Suprapubic skin (tissue), 4 donors: ENCODE results near the gene DDX47. TPM values are rescaled to one million over a fixed set of nuclear protein-coding genes. Genes with fewer than 3 reads are reported as not detected.

Source experiments
- DNase-seq, 2 donors: peaks; one replicate each; pipeline ENCODE4 v3.0.0-alpha.2; 2019; ENCODE audit warnings: low spot score in 2 of 2
- H3K27ac ChIP-seq: fragments of 200-600 bp; sonication (generic); one replicate; pipeline ENCODE4 v1.5.1; 2019
- H3K27me3 ChIP-seq: fragments of 200-600 bp; sonication (generic); one replicate; pipeline ENCODE4 v1.5.1; 2019
- H3K36me3 ChIP-seq: fragments of 200-600 bp; sonication (generic); one replicate; pipeline ENCODE4 v1.5.1; 2019
- H3K4me1 ChIP-seq: fragments of 200-600 bp; sonication (generic); one replicate; pipeline ENCODE4 v1.5.1; 2019
- H3K4me3 ChIP-seq: fragments of 200-600 bp; sonication (generic); one replicate; pipeline ENCODE4 v1.5.1; 2019; ENCODE audit warnings: mild to moderate bottlenecking
- H3K9me3 ChIP-seq: fragments of 200-600 bp; sonication (generic); one replicate; pipeline ENCODE4 v1.5.1; 2019
- CTCF ChIP-seq, 2 donors: fragments of 200-600 bp in 1 of 2; fragments of 450-650 bp in 1 of 2; sonication (generic) in 1 of 2; IDR thresholded peaks; one replicate each; pipeline ENCODE4 v1.5.1; 2016 to 2019; ENCODE audit warnings: antibody characterized with exemption in 2 of 2, mild to moderate bottlenecking in 1 of 2, moderate library complexity in 1 of 2
- EP300 ChIP-seq: sonication (generic); formaldehyde crosslinking; IDR thresholded peaks from one replicate; pipeline ENCODE4 v1.6.1; 2017; ENCODE audit warnings: antibody characterized with exemption
- POLR2A ChIP-seq, 2 donors: fragments of 450-650 bp; IDR thresholded peaks; one replicate each; pipeline ENCODE4 v1.6.1; 2017; ENCODE audit warnings: antibody characterized with exemption in 2 of 2, mild to moderate bottlenecking in 2 of 2, moderate library complexity in 2 of 2
- POLR2AphosphoS5 ChIP-seq, 3 donors: sonication (generic); formaldehyde crosslinking; IDR thresholded peaks; one replicate each; pipeline ENCODE4 v1.6.1; 2017; ENCODE audit warnings: antibody characterized with exemption in 3 of 3
- WGBS: methylation state at CpG from one replicate; pipeline ENCODE4 v1.1.5; 2018; 5-methylcytosine and 5-hydroxymethylcytosine counted together
- total RNA-seq, 4 donors: library from RNA; depleted of rRNA; stranded (reverse); fragments of >200 nt; gene quantifications; one replicate each; pipeline ENCODE4 v1.1.0, GENCODE V29; 2016

DDX47 gene
- total RNA-seq, 4 donors from 2014 or later = 64.1 to 76.4 (median 66.9) TPM

- no peak for DNase-seq
- no peaks in the 10 kb centered on the region for H3K36me3 ChIP-seq
- TF ChIP-seq EP300 (no peak), POLR2AphosphoS5 (IDR thresholded peaks at IDR 0.05) (no peak), CTCF (IDR thresholded peaks at IDR 0.05) (no peak), POLR2A (IDR thresholded peaks at IDR 0.05) (no peak)
- H3K4me3 ChIP-seq = no peak overlapping the region
- 82% methylated on average over 3 of the region's 3 CpGs for WGBS
- H3K9me3 ChIP-seq = no peaks in the 10 kb centered on the region
- no peaks in the 10 kb centered on the region for H3K4me1 ChIP-seq
- no peak overlapping the region for H3K27ac ChIP-seq
- H3K27me3 ChIP-seq = no peaks in the 10 kb centered on the region
Observed at GRCh38 chr12:12777092-12777491, 36.1 kb upstream of the DDX47 start.

- no peaks in the 10 kb centered on the region for H3K9me3 ChIP-seq
- H3K27me3 ChIP-seq = no peaks in the 10 kb centered on the region
- H3K27ac ChIP-seq = no peak overlapping the region
- H3K4me3 ChIP-seq = no peak overlapping the region
- no peak for DNase-seq
- TF ChIP-seq POLR2A (IDR thresholded peaks at IDR 0.05) (no peak), EP300 (no peak), CTCF (IDR thresholded peaks at IDR 0.05) (no peak), POLR2AphosphoS5 (IDR thresholded peaks at IDR 0.05) (no peak)
- no peaks in the 10 kb centered on the region for H3K36me3 ChIP-seq
- no peaks in the 10 kb centered on the region for H3K4me1 ChIP-seq
- 86% methylated on average over 2 of the region's 2 CpGs for WGBS
Observed at GRCh38 chr12:12779007-12779406, 34.1 kb upstream of the DDX47 start.

- Histone ChIP-seq H3K4me3 (no peak overlapping the region), H3K27me3 (no peaks in the 10 kb centered on the region), H3K4me1 (no peaks in the 10 kb centered on the region), H3K27ac (no peak overlapping the region), H3K9me3 (no peaks in the 10 kb centered on the region), H3K36me3 (no peaks in the 10 kb centered on the region)
- DNase-seq = no peak
- TF ChIP-seq EP300 (no peak), CTCF (IDR thresholded peaks at IDR 0.05) (no peak), POLR2AphosphoS5 (IDR thresholded peaks at IDR 0.05) (no peak)
- WGBS = 19% methylated on average over 3 of the region's 3 CpGs
Observed at GRCh38 chr12:12779529-12779928, 33.6 kb upstream of the DDX47 start.

GRCh38 chr12:12784116-12784515 is 29.0 kb upstream of the DDX47 start:
- no peak for TF ChIP-seq POLR2A (IDR thresholded peaks at IDR 0.05)
- no peak for TF ChIP-seq POLR2AphosphoS5 (IDR thresholded peaks at IDR 0.05)
- no peak for TF ChIP-seq EP300
- no peak for TF ChIP-seq CTCF (IDR thresholded peaks at IDR 0.05)

GRCh38 chr12:12784911-12785814 is 28.0 kb upstream of the DDX47 start, which contains the start of gene APOLD1:
TSS of gene APOLD1 (plus strand) at chr12:12785659. CDS start at chr12:12785692, 33 bp downstream.
- Histone ChIP-seq H3K36me3 (no peaks in the 10 kb centered on the region), H3K27ac (peak within 1 kb of the TSS; percentile 79), H3K9me3 (no peaks in the 10 kb centered on the region), H3K4me3 (peak within 1 kb of the TSS; percentile 60), H3K27me3 (no peaks in the 10 kb centered on the region), H3K4me1 (peaks cover 30% of the 10 kb centered on the region)
- 76% methylated on average over 14 of the region's 14 CpGs for WGBS
- TF ChIP-seq POLR2AphosphoS5 (IDR thresholded peaks at IDR 0.05) (peak in 2 of 3 donors; percentile 56 to 75), EP300 (peak; percentile 98), POLR2A (IDR thresholded peaks at IDR 0.05) (peak in 1 of 2 donors; percentile 70), CTCF (IDR thresholded peaks at IDR 0.05) (no peak)
- DNase-seq = peak in 1 of 2 donors; percentile 76

More at GRCh38 chr12:12784116-12784515, 29.0 kb upstream of the DDX47 start:
- Histone ChIP-seq H3K9me3 (no peaks in the 10 kb centered on the region), H3K27ac (peak overlapping the region; percentile 71), H3K4me3 (no peak overlapping the region), H3K36me3 (no peaks in the 10 kb centered on the region), H3K27me3 (no peaks in the 10 kb centered on the region), H3K4me1 (peaks cover 28% of the 10 kb centered on the region)
- 100% methylated on average over 2 of the region's 2 CpGs for WGBS
- DNase-seq = no peak
